ENCODE results near the gene MS4A10. TPM values are rescaled to one million over a fixed set of nuclear protein-coding genes. Genes with fewer than 3 reads are reported as not detected.

The MS4A10 gene
- 1 to 10 TPM in 1 of 3 donors, not detected in 2; 1.2 TPM for total RNA-seq
- long read RNA-seq, donor 1 = 0 reads
- long read RNA-seq, donor 2 = 0 reads

- Histone ChIP-seq H3K36me3 (ENCODE audit: low read depth) (no peaks in the 10 kb centered on the region), H3K9me3 (no peaks in the 10 kb centered on the region), H3K4me3 (no peak within 1 kb of the TSS), H3K4me1 (ENCODE audit: low read depth) (peaks cover 3% of the 10 kb centered on the region)
- ATAC-seq (peak; percentile 65), DNase-seq (peak in 2 of 3 donors; percentile 55 to 70)
- intact Hi-C loops (cut with DNase I, micrococcal nuclease) = no loop called here
- no peak for TF ChIP-seq CTCF (IDR thresholded peaks at IDR 0.05)
Measured at GRCh38 chr11:60785136-60785535, at the start of gene MS4A10. TSS of gene MS4A10 (plus strand) at chr11:60785333. CDS start at chr11:60790336, 5,003 bp downstream.

- no peak overlapping the region for H3K4me3 ChIP-seq
- H3K4me1 ChIP-seq (ENCODE audit: low read depth) = peaks cover 4% of the 10 kb centered on the region
- H3K36me3 ChIP-seq (ENCODE audit: low read depth) = no peaks in the 10 kb centered on the region
- H3K9me3 ChIP-seq = no peaks in the 10 kb centered on the region
- no peak for DNase-seq
- TF ChIP-seq CTCF (IDR thresholded peaks at IDR 0.05) = no peak
- intact Hi-C loops (cut with DNase I, micrococcal nuclease) = no loop called here
- ATAC-seq = no peak
Measured at GRCh38 chr11:60739114-60739513, 46.0 kb upstream of the MS4A10 start.

- intact Hi-C loops (cut with DNase I, micrococcal nuclease) = no loop called here
- H3K36me3 ChIP-seq (ENCODE audit: low read depth) = no peaks in the 10 kb centered on the region
- no peaks in the 10 kb centered on the region for H3K4me1 ChIP-seq (ENCODE audit: low read depth)
- no peaks in the 10 kb centered on the region for H3K9me3 ChIP-seq
- TF ChIP-seq CTCF (IDR thresholded peaks at IDR 0.05) = no peak
- H3K4me3 ChIP-seq = no peak overlapping the region
- DNase-seq (no peak), ATAC-seq (no peak)
Measured at GRCh38 chr11:60740573-60740972, 44.6 kb upstream of the MS4A10 start.

GRCh38 chr11:60741421-60741820 lies 43.7 kb upstream of the MS4A10 start:
- no peak overlapping the region for H3K4me3 ChIP-seq
- no peaks in the 10 kb centered on the region for H3K4me1 ChIP-seq (ENCODE audit: low read depth)
- intact Hi-C loops (cut with DNase I, micrococcal nuclease) = no loop called here
- no peaks in the 10 kb centered on the region for H3K36me3 ChIP-seq (ENCODE audit: low read depth)
- ATAC-seq = no peak
- no peak for DNase-seq
- TF ChIP-seq CTCF (IDR thresholded peaks at IDR 0.05) = no peak
- H3K9me3 ChIP-seq = no peaks in the 10 kb centered on the region

GRCh38 chr11:60743058-60743457 lies 42.1 kb upstream of the MS4A10 start:
- Histone ChIP-seq H3K4me1 (ENCODE audit: low read depth) (no peaks in the 10 kb centered on the region), H3K9me3 (no peaks in the 10 kb centered on the region), H3K36me3 (ENCODE audit: low read depth) (no peaks in the 10 kb centered on the region), H3K4me3 (no peak overlapping the region)
- TF ChIP-seq CTCF (IDR thresholded peaks at IDR 0.05) = no peak
- DNase-seq (no peak), ATAC-seq (no peak)
- intact Hi-C loops (cut with DNase I, micrococcal nuclease) = no loop called here

GRCh38 chr11:60744114-60744513 lies 41.0 kb upstream of the MS4A10 start:
- Histone ChIP-seq H3K4me1 (ENCODE audit: low read depth) (no peaks in the 10 kb centered on the region), H3K9me3 (no peaks in the 10 kb centered on the region), H3K36me3 (ENCODE audit: low read depth) (no peaks in the 10 kb centered on the region), H3K4me3 (no peak overlapping the region)
- intact Hi-C loops (cut with DNase I, micrococcal nuclease) = no loop called here
- no peak for ATAC-seq
- TF ChIP-seq CTCF (IDR thresholded peaks at IDR 0.05) = no peak
- no peak for DNase-seq
